H1 (cell line): ENCODE results near the gene FZD8. TPM values are rescaled to one million over a fixed set of nuclear protein-coding genes. Genes with fewer than 3 reads are reported as not detected.

Experiments used
- CTCF ChIA-PET: fragments of 300-600 bp; sonication (Branson Sonifier 250); formaldehyde crosslinking; loops from one replicate; lab custom pipeline; 2021; ENCODE audit not compliant: partially characterized antibody; lab: Charles Lee
- POLR2A ChIA-PET: fragments of 300-600 bp; sonication (Branson Sonifier 250); formaldehyde crosslinking; loops from one replicate; lab custom pipeline; 2021; ENCODE audit warnings: inconsistent platforms; ENCODE audit not compliant: partially characterized antibody; lab: Charles Lee
- DNase-seq, 2 experiments: peaks; one replicate each; pipeline versions ENCODE4 v3.0.0 to v3.0.0-alpha.2; 2010 to 2022; ENCODE audit warnings: low spot score in 2 of 2, low read depth in 1 of 2, mixed read lengths in 1 of 2
- FAIRE-seq: peaks from 2 replicates; lab custom pipeline; 2011; peaks lifted over from hg19 to GRCh38; lab: Jason Lieb, UNC
- H2AFZ ChIP-seq: 2 replicates; pipeline ENCODE4 v1.8.1; 2012; ENCODE audit warnings: low read length, inconsistent platforms
- H2AK5ac ChIP-seq: 2 replicates; pipeline ENCODE4 v1.6.1; 2013; ENCODE audit warnings: low read depth, low read length
- H2BK120ac ChIP-seq: replicated peaks from 2 replicates; pipeline ENCODE3; 2013; ENCODE audit warnings: low read depth, low read length, inconsistent platforms
- H2BK12ac ChIP-seq: 2 replicates; pipeline ENCODE4 v1.6.1; 2013; ENCODE audit warnings: low read depth, low read length
- H2BK15ac ChIP-seq: 2 replicates; pipeline ENCODE4 v1.6.1; 2013; ENCODE audit warnings: low read length
- H2BK20ac ChIP-seq: 2 replicates; pipeline ENCODE4 v1.6.1; 2013; ENCODE audit warnings: low read length
- H2BK5ac ChIP-seq: 2 replicates; pipeline ENCODE4 v1.6.1; 2013; ENCODE audit warnings: low read depth, low read length
- H3K14ac ChIP-seq: 2 replicates; pipeline ENCODE4 v1.6.1; 2013; ENCODE audit warnings: inconsistent platforms; ENCODE audit not compliant: insufficient read length
- H3K18ac ChIP-seq: 2 replicates; pipeline ENCODE4 v1.6.1; 2013; ENCODE audit warnings: low read length; ENCODE audit errors: extremely low read depth
- H3K23ac ChIP-seq: 2 replicates; pipeline ENCODE4 v1.6.1; 2013; ENCODE audit warnings: inconsistent platforms; ENCODE audit not compliant: insufficient read length
- H3K23me2 ChIP-seq: 2 replicates; pipeline ENCODE4 v1.6.1; 2013; ENCODE audit warnings: low read depth, low read length
- H3K27ac ChIP-seq: 2 replicates; pipeline ENCODE4 v1.6.1; 2011; ENCODE audit warnings: low read depth, low read length, inconsistent platforms
- H3K27me3 ChIP-seq, 4 experiments: replicated peaks in 1 of 4; 1 replicate in 1 of 4; 2 replicates in 3 of 4; pipeline versions ENCODE4 v1.6.1 to v1.8.1; 2011 to 2013; ENCODE audit warnings: low read length in 3 of 4, mild to moderate bottlenecking in 3 of 4, inconsistent platforms in 2 of 4, mixed read lengths in 2 of 4, moderate library complexity in 1 of 4; ENCODE audit not compliant: control insufficient read depth in 3 of 4, insufficient read depth in 3 of 4; ENCODE audit errors: extremely low read depth in 1 of 4
- H3K36me3 ChIP-seq, 4 experiments: 2 replicates each; pipeline versions ENCODE4 v1.6.1 to v1.8.1; 2011 to 2013; ENCODE audit warnings: mild to moderate bottlenecking in 4 of 4, low read length in 3 of 4, moderate library complexity in 2 of 4, control low read depth in 1 of 4, inconsistent platforms in 1 of 4; ENCODE audit not compliant: insufficient read depth in 4 of 4, control insufficient read depth in 2 of 4
- H3K4ac ChIP-seq: replicated peaks from 2 replicates; pipeline ENCODE3; 2013; ENCODE audit warnings: low read length, low read depth, mixed read lengths, inconsistent platforms; ENCODE audit not compliant: insufficient read length
- H3K4me1 ChIP-seq, 4 experiments: replicated peaks in 1 of 4; 1 replicate in 1 of 4; 2 replicates in 3 of 4; pipeline versions ENCODE4 v1.6.1 to v1.8.1; 2011 to 2013; ENCODE audit warnings: low read length in 3 of 4, inconsistent platforms in 2 of 4, mixed read lengths in 1 of 4; ENCODE audit not compliant: insufficient read depth in 4 of 4, control insufficient read depth in 3 of 4
- H3K4me2 ChIP-seq, 2 experiments: 2 replicates each; pipeline versions ENCODE4 v1.6.1 to v1.8.1; 2011 to 2013; ENCODE audit warnings: low read depth in 2 of 2, low read length in 2 of 2, control low read depth in 1 of 2, inconsistent platforms in 1 of 2, mild to moderate bottlenecking in 1 of 2; ENCODE audit not compliant: insufficient read depth in 1 of 2
- H3K4me3 ChIP-seq, 4 experiments: fragments of 200-600, 300-600 bp in 1 of 4; sonication (generic), shearing (Covaris generic), sonication (Bioruptor Twin) in 1 of 4; 2 replicates each; pipeline versions ENCODE4 v1.5.1 to v1.8.1; 2011 to 2016; ENCODE audit warnings: low read length in 4 of 4, low read depth in 3 of 4, control low read depth in 2 of 4, inconsistent platforms in 2 of 4, mild to moderate bottlenecking in 2 of 4, mixed read lengths in 1 of 4, moderate library complexity in 1 of 4; ENCODE audit not compliant: insufficient read depth in 2 of 4; ENCODE audit errors: extremely low read depth in 1 of 4
- H3K56ac ChIP-seq: replicated peaks from 2 replicates; pipeline ENCODE3; 2013; ENCODE audit warnings: low read depth, mild to moderate bottlenecking, mixed read lengths, low read length, inconsistent platforms; ENCODE audit not compliant: insufficient read length
- H3K79me1 ChIP-seq: 2 replicates; pipeline ENCODE4 v1.6.1; 2013; ENCODE audit warnings: low read depth, low read length, control low read depth
- H3K79me2 ChIP-seq, 2 experiments: 2 replicates each; pipeline versions ENCODE4 v1.6.1 to v1.8.1; 2012 to 2013; ENCODE audit warnings: low read length in 2 of 2, mild to moderate bottlenecking in 2 of 2, inconsistent platforms in 1 of 2; ENCODE audit not compliant: insufficient read depth in 2 of 2, control insufficient read depth in 1 of 2
- H3K9ac ChIP-seq, 4 experiments: replicated peaks in 1 of 4; 1 replicate in 1 of 4; 2 replicates in 3 of 4; pipeline versions ENCODE4 v1.6.1 to v1.8.1; 2011 to 2013; ENCODE audit warnings: low read depth in 3 of 4, low read length in 3 of 4, control low read depth in 2 of 4, mild to moderate bottlenecking in 2 of 4, moderate library complexity in 2 of 4, inconsistent platforms in 1 of 4; ENCODE audit errors: extremely low read depth in 1 of 4
- H3K9me3 ChIP-seq, 2 experiments: 2 replicates each; pipeline versions ENCODE4 v1.6.1 to v1.8.1; 2012 to 2013; ENCODE audit warnings: mild to moderate bottlenecking in 2 of 2, moderate library complexity in 2 of 2, control low read depth in 1 of 2, inconsistent platforms in 1 of 2, low read depth in 1 of 2, low read length in 1 of 2, mixed read lengths in 1 of 2; ENCODE audit not compliant: insufficient read depth in 2 of 2
- H4K20me1 ChIP-seq, 2 experiments: replicated peaks in 1 of 2; 2 replicates each; pipeline versions ENCODE3 to v1.8.1; 2011 to 2013; ENCODE audit warnings: inconsistent platforms in 2 of 2, low read length in 2 of 2, mild to moderate bottlenecking in 1 of 2; ENCODE audit not compliant: insufficient read depth in 2 of 2, control insufficient read depth in 1 of 2
- H4K5ac ChIP-seq: 2 replicates; pipeline ENCODE4 v1.6.1; 2013; ENCODE audit warnings: low read length, low read depth, mixed read lengths, inconsistent platforms; ENCODE audit not compliant: insufficient read length
- H4K8ac ChIP-seq: 2 replicates; pipeline ENCODE4 v1.8.0; 2013; ENCODE audit warnings: mild to moderate bottlenecking, moderate library complexity, low read length, inconsistent platforms; ENCODE audit not compliant: insufficient read depth; ENCODE audit errors: extremely low read depth
- H4K91ac ChIP-seq: replicated peaks from 2 replicates; pipeline ENCODE3; 2013; ENCODE audit warnings: low read length, mixed read lengths, inconsistent platforms; ENCODE audit not compliant: insufficient read length
- CREB1 ChIP-seq: IDR thresholded peaks from 2 replicates; pipeline ENCODE4 v1.6.1; 2012; ENCODE audit warnings: inconsistent platforms
- EGR1 ChIP-seq: IDR thresholded peaks from 2 replicates; pipeline ENCODE4 v1.6.1; 2011; ENCODE audit warnings: low read depth, low read length, borderline replicate concordance
- GABPA ChIP-seq: IDR thresholded peaks from 2 replicates; pipeline ENCODE4 v1.6.1; 2011; ENCODE audit warnings: mild to moderate bottlenecking, low read length, moderate library complexity, borderline replicate concordance; ENCODE audit not compliant: insufficient read depth
- HDAC6 ChIP-seq: IDR thresholded peaks from one replicate; pipeline ENCODE4 v1.7.1; 2012; ENCODE audit warnings: low read depth, mild to moderate bottlenecking, inconsistent platforms, low read length, moderate library complexity
- JUND ChIP-seq: IDR thresholded peaks from 2 replicates; pipeline ENCODE4 v1.6.1; 2011; ENCODE audit warnings: mild to moderate bottlenecking, improper control_type of control experiment, low read length
- KDM5A ChIP-seq: fragments of 200-600 bp; IDR thresholded peaks from 2 replicates; pipeline ENCODE4 v1.7.1; 2012; ENCODE audit warnings: mild to moderate bottlenecking, low read length, inconsistent platforms, mixed read lengths
- NANOG ChIP-seq: IDR thresholded peaks from 2 replicates; pipeline ENCODE4 v1.6.1; 2011; ENCODE audit warnings: low read length, low read depth, mild to moderate bottlenecking, inconsistent platforms; ENCODE audit not compliant: insufficient read depth, poor library complexity, severe bottlenecking
- POLR2A ChIP-seq, 2 experiments: IDR thresholded peaks; 1 replicate in 1 of 2; 2 replicates in 1 of 2; pipeline ENCODE4 v1.6.1; 2011; ENCODE audit warnings: low read depth in 2 of 2, low read length in 2 of 2, mild to moderate bottlenecking in 2 of 2; ENCODE audit errors: control extremely low read depth in 1 of 2
- RAD21 ChIP-seq, 2 experiments: IDR thresholded peaks in 1 of 2; conservative IDR thresholded peaks in 1 of 2; 2 replicates each; pipeline ENCODE4 v1.6.1; 2011; ENCODE audit warnings: low read depth in 2 of 2, low read length in 2 of 2, improper control_type of control experiment in 1 of 2, inconsistent platforms in 1 of 2, mild to moderate bottlenecking in 1 of 2, moderate library complexity in 1 of 2
- RFX5 ChIP-seq: IDR thresholded peaks from 2 replicates; pipeline ENCODE4 v1.6.1; 2011; ENCODE audit warnings: low read depth, low read length, improper control_type of control experiment, borderline replicate concordance
- SP4 ChIP-seq: IDR thresholded peaks from 2 replicates; pipeline ENCODE4 v1.6.1; 2012; ENCODE audit warnings: low read length, inconsistent platforms
- TAF1 ChIP-seq: IDR thresholded peaks from 2 replicates; pipeline ENCODE4 v1.6.1; 2011; ENCODE audit warnings: mild to moderate bottlenecking, low read depth, low read length
- TAF7 ChIP-seq: optimal IDR thresholded peaks from 2 replicates; pipeline ENCODE3; 2011; ENCODE audit warnings: low read depth, mild to moderate bottlenecking, inconsistent platforms, low read length, moderate library complexity, borderline replicate concordance
- TEAD4 ChIP-seq: IDR thresholded peaks from 2 replicates; pipeline ENCODE4 v1.6.1; 2012; ENCODE audit warnings: low read depth, low read length, inconsistent platforms, mixed read lengths
- ZNF274 ChIP-seq: IDR thresholded peaks from 2 replicates; pipeline ENCODE4 v1.7.0; 2012; ENCODE audit warnings: low read length, borderline replicate concordance; ENCODE audit errors: extremely low read depth
- WGBS, 2 experiments: shearing (Covaris generic) in 1 of 2; methylation state at CpG; one replicate each; pipeline versions ENCODE4 v1.1.6 to v1.1.7; 2013 to 2015; ENCODE audit warnings: low lambda C conversion rate in 2 of 2, mixed read lengths in 2 of 2, inconsistent platforms in 1 of 2, low coverage in 1 of 2, missing lambda C conversion rate in 1 of 2; ENCODE audit not compliant: insufficient replicate concordance in 2 of 2, insufficient coverage in 1 of 2, insufficient read length in 1 of 2; ENCODE audit errors: extremely low coverage in 1 of 2, missing lambda C conversion rate in 1 of 2; 5-methylcytosine and 5-hydroxymethylcytosine counted together
- polyA plus RNA-seq, 7 experiments: library from polyadenylated mRNA; depleted of rRNA in 3 of 7; stranded (reverse) in 5 of 7; unstranded in 2 of 7; fragments of >200 nt in 5 of 7; fragments of 200-250 nt in 2 of 7; gene quantifications; 1 replicate in 5 of 7; 2 replicates in 1 of 7; 4 replicates in 1 of 7; pipeline versions ENCODE4 v1.2.1 to v1.2.3, GENCODE V29; 2011 to 2013; ENCODE audit warnings: missing spikeins in 2 of 7, mixed read lengths in 2 of 7
- total RNA-seq: library from RNA; stranded (reverse); fragmentation: NEBNext Ultra II Directional; extraction: Animal tissue kit (Norgen Biotek cat#: 25700); gene quantifications from 2 replicates; pipeline ENCODE4 v1.2.1, GENCODE V29; 2021

FZD8 gene
- total and polyA plus RNA-seq, 2 of the 8 experiments (the other 6 are each of a cell fraction or from before 2014, with no cell fraction given), result 4.8 to 7.1 TPM

GRCh38 chr10:35667270-35667889 lies 25.3 kb upstream of the FZD8 start:
- peaks cover 0 to 5% of the 10 kb centered on the region in 2 experiments; a peak in 1 of 4 replicates for H3K9me3 ChIP-seq
- no peak overlapping the region for H3K9ac ChIP-seq
- no peak overlapping the region for H4K5ac ChIP-seq
- peaks cover 12% of the 10 kb centered on the region for H3K23me2 ChIP-seq
- H3K4me1 ChIP-seq, result peaks cover 4 to 13% (median 11%) of the 10 kb centered on the region in 4 experiments
- no peak overlapping the region for H2AFZ ChIP-seq
- peak overlapping the region; percentile 96 for H3K56ac ChIP-seq
- H4K20me1 ChIP-seq, result peaks cover 0 to 5% of the 10 kb centered on the region in 2 experiments
- no peak overlapping the region for H4K91ac ChIP-seq
- no peak overlapping the region for H2BK20ac ChIP-seq
- ChIA-PET POLR2A (no interaction called here), CTCF (no interaction called here)
- H2BK12ac ChIP-seq, result peak overlapping the region; percentile 53; the same call in 1 of the 2 replicates
- H3K79me1 ChIP-seq, result no peaks in the 10 kb centered on the region
- DNase-seq (no peak), FAIRE-seq (no peak)
- H3K14ac ChIP-seq, result no peak overlapping the region
- H3K4ac ChIP-seq, result no peak overlapping the region
- no peak overlapping the region for H4K8ac ChIP-seq
- H3K4me3 ChIP-seq, result no peak overlapping the region
- H2AK5ac ChIP-seq, result peak overlapping the region; percentile 95
- no peak overlapping the region for H3K27ac ChIP-seq
- H3K4me2 ChIP-seq, result no peak overlapping the region
- 84% methylated on average over 4 of the region's 4 CpGs; no CpG with 5 or more reads in 1 of the 2 experiments for WGBS, 2 experiments
- no peaks in the 10 kb centered on the region for H3K27me3 ChIP-seq
- H3K23ac ChIP-seq, result no peak overlapping the region
- H2BK15ac ChIP-seq, result peak overlapping the region; percentile 25; the same call in 1 of the 2 replicates
- H2BK120ac ChIP-seq, result no peak overlapping the region
- no peaks in the 10 kb centered on the region for H3K36me3 ChIP-seq
- no peak overlapping the region for H3K18ac ChIP-seq
- H3K79me2 ChIP-seq, result no peaks in the 10 kb centered on the region
- H2BK5ac ChIP-seq, result no peak overlapping the region
- TF ChIP-seq POLR2A (IDR thresholded peaks at IDR 0.05; ENCODE audit: control extremely low read depth in 1 of 2, low read depth in 2 of 2, low read length in 2 of 2) (no peak), TAF7 (no peak), EGR1 (no peak), ZNF274 (no peak), NANOG (no peak), TAF1 (no peak), RFX5 (no peak), KDM5A (no peak), CREB1 (no peak), RAD21 (IDR thresholded peaks at IDR 0.05 in 1 of 2, conservative IDR thresholded peaks at IDR 0.05 in 1 of 2; ENCODE audit: low read depth in 2 of 2, low read length in 2 of 2) (no peak), JUND (no peak), SP4 (no peak), HDAC6 (no peak), GABPA (no peak), TEAD4 (no peak)
